Activated CD8-positive, alpha-beta memory T cell treated with anti-CD3 and anti-CD28 coated beads for 24 hours (primary cell): ENCODE measurements around the gene CTXND1.
A peak's percentile ranks its signal among the peaks of the same experiment; 100 is the strongest.

Source experiments
- DNase-seq: peaks from one replicate; pipeline ENCODE4 v3.0.0-alpha.2; 2020

The CTXND1 gene

GRCh38 chr15:80251428-80252120 lies 439 bp downstream of the CTXND1 start:
- no peak for DNase-seq

- no peak for DNase-seq
Measured at GRCh38 chr15:80250614-80251427, 1.2 kb downstream of the CTXND1 start.

GRCh38 chr15:80249973-80250372 lies 2.0 kb downstream of the CTXND1 start:
- DNase-seq, result no peak

- DNase-seq, result no peak
Measured at GRCh38 chr15:80247320-80247719, 4.7 kb downstream of the CTXND1 start.

- DNase-seq, result no peak
Measured at GRCh38 chr15:80246425-80246894, 5.6 kb downstream of the CTXND1 start.

- DNase-seq, result no peak
Measured at GRCh38 chr15:80242802-80243201, 9.2 kb downstream of the CTXND1 start.

- no peak for DNase-seq
Measured at GRCh38 chr15:80242132-80242769, 9.8 kb downstream of the CTXND1 start.

GRCh38 chr15:80241508-80241907 lies 10.5 kb downstream of the CTXND1 start:
- no peak for DNase-seq

GRCh38 chr15:80240276-80240675 lies 11.7 kb downstream of the CTXND1 start:
- no peak for DNase-seq

GRCh38 chr15:80234883-80235282 lies 17.1 kb downstream of the CTXND1 start:
- DNase-seq, result peak; percentile 66

- no peak for DNase-seq
Measured at GRCh38 chr15:80233581-80233980, 18.4 kb downstream of the CTXND1 start.

- DNase-seq, result no peak
Measured at GRCh38 chr15:80231371-80231770, 20.6 kb downstream of the CTXND1 start.

- no peak for DNase-seq
Measured at GRCh38 chr15:80228959-80229610, 22.9 kb downstream of the CTXND1 start.

- no peak for DNase-seq
Measured at GRCh38 chr15:80219955-80220354, 32.1 kb downstream of the CTXND1 start.

GRCh38 chr15:80217327-80217900 lies 34.6 kb downstream of the CTXND1 start:
- DNase-seq, result no peak

GRCh38 chr15:80216911-80217310 lies 35.1 kb downstream of the CTXND1 start:
- no peak for DNase-seq

- DNase-seq, result no peak
Measured at GRCh38 chr15:80216141-80216540, 35.9 kb downstream of the CTXND1 start.

GRCh38 chr15:80214910-80215309 lies 37.1 kb downstream of the CTXND1 start:
- DNase-seq, result no peak

GRCh38 chr15:80211976-80212375 lies 40.0 kb downstream of the CTXND1 start:
- DNase-seq, result no peak

GRCh38 chr15:80210611-80211573 lies 41.1 kb downstream of the CTXND1 start:
- DNase-seq, result no peak
